ENCODE data around the gene ADCY5.
A peak's percentile ranks its signal among the peaks of the same experiment; 100 is the strongest.
"Not testable (repeated sequence)": the region's sequence is repeated elsewhere in the genome, so short reads cannot be mapped to it uniquely, and the experiment has no call there.

ADCY5 gene

GRCh38 chr3:123448536-123449101, at the start of gene ADCY5:
ADCY5 (minus strand) TSS chr3:123449090; CDS start chr3:123448545, 545 bp downstream.
- no peak for DNase-seq

- DNase-seq: no peak
Measured at GRCh38 chr3:123493912-123494311, 45.0 kb upstream of the ADCY5 start.

- DNase-seq: no peak
Measured at GRCh38 chr3:123491966-123492587, 43.2 kb upstream of the ADCY5 start.

- DNase-seq: peak in 1 of 2 donors; percentile 16
Measured at GRCh38 chr3:123489400-123490004, 40.6 kb upstream of the ADCY5 start.

GRCh38 chr3:123488645-123489347, 39.9 kb upstream of the ADCY5 start:
- no peak for DNase-seq

GRCh38 chr3:123487063-123487462, 38.2 kb upstream of the ADCY5 start:
- DNase-seq: not testable (repeated sequence)

GRCh38 chr3:123486460-123486859, 37.6 kb upstream of the ADCY5 start:
- no peak for DNase-seq

GRCh38 chr3:123485551-123485950, 36.7 kb upstream of the ADCY5 start:
- no peak for DNase-seq

GRCh38 chr3:123483146-123483545, 34.3 kb upstream of the ADCY5 start:
- DNase-seq: no peak

- no peak for DNase-seq
Measured at GRCh38 chr3:123481722-123482457, 33.0 kb upstream of the ADCY5 start.

- no peak for DNase-seq
Measured at GRCh38 chr3:123481071-123481470, 32.2 kb upstream of the ADCY5 start.

GRCh38 chr3:123480428-123480827, 31.5 kb upstream of the ADCY5 start:
- no peak for DNase-seq

- no peak for DNase-seq
Measured at GRCh38 chr3:123479891-123480290, 31.0 kb upstream of the ADCY5 start.

- no peak for DNase-seq
Measured at GRCh38 chr3:123478314-123478713, 29.4 kb upstream of the ADCY5 start.

- no peak for DNase-seq
Measured at GRCh38 chr3:123476967-123477750, 28.3 kb upstream of the ADCY5 start.

- DNase-seq: no peak
Measured at GRCh38 chr3:123475786-123476185, 26.9 kb upstream of the ADCY5 start.

- DNase-seq: no peak
Measured at GRCh38 chr3:123471106-123471505, 22.2 kb upstream of the ADCY5 start.

GRCh38 chr3:123469323-123469995, 20.6 kb upstream of the ADCY5 start:
- DNase-seq: no peak

- DNase-seq: no peak
Measured at GRCh38 chr3:123467046-123467445, 18.2 kb upstream of the ADCY5 start.

GRCh38 chr3:123464211-123464610, 15.3 kb upstream of the ADCY5 start:
- no peak for DNase-seq

GRCh38 chr3:123459862-123460261, 11.0 kb upstream of the ADCY5 start:
- no peak for DNase-seq

GRCh38 chr3:123458255-123458654, 9.4 kb upstream of the ADCY5 start:
- DNase-seq: no peak
